B cell (primary cell): Measurements from ENCODE around the gene TEX50. TPM values are rescaled to one million over a fixed set of nuclear protein-coding genes. Genes with fewer than 3 reads are reported as not detected.
A peak's percentile ranks its signal among the peaks of the same experiment; 100 is the strongest.
"Not testable (repeated sequence)": the region's sequence is repeated elsewhere in the genome, so short reads cannot be mapped to it uniquely, and the experiment has no call there.

Source experiments
- ATAC-seq: fragments of 200-7000 bp; cut with Tn5 transposase; one replicate; pipeline ENCODE4 v1.10.0; 2021; ENCODE audit warnings: low read depth, mild to moderate bottlenecking, moderate number of reproducible peaks, moderate library complexity
- CTCF ChIA-PET: fragments of 350-600 bp; sonication (Branson Sonifier 250); formaldehyde crosslinking; loops from one replicate; lab custom pipeline; 2021; ENCODE audit warnings: antibody characterized with exemption, inconsistent platforms; lab: Charles Lee
- POLR2A ChIA-PET: fragments of 350-600 bp; sonication (Branson Sonifier 250); formaldehyde crosslinking; loops from one replicate; lab custom pipeline; 2021; ENCODE audit warnings: antibody characterized with exemption; lab: Charles Lee
- DNase-seq: peaks from one replicate; pipeline ENCODE4 v3.0.0; 2013
- H2AFZ ChIP-seq: 2 replicates; pipeline ENCODE4 v1.6.1; 2012; ENCODE audit warnings: mild to moderate bottlenecking, low read depth, low read length; ENCODE audit not compliant: insufficient read depth, poor library complexity, severe bottlenecking
- H3K27ac ChIP-seq, 2 donors: 1 replicate in 1 of 2; 2 replicates in 1 of 2; pipeline ENCODE4 v1.5.1; 2012 to 2013; ENCODE audit warnings: low read length in 2 of 2, mild to moderate bottlenecking in 2 of 2, moderate library complexity in 1 of 2
- H3K27me3 ChIP-seq, 4 experiments: fragments of 200-600 bp in 1 of 4; sonication (generic) in 1 of 4; replicated peaks in 1 of 4; 1 replicate in 2 of 4; 2 replicates in 2 of 4; pipeline versions ENCODE4 v1.6.1 to v1.7.0; 2013 to 2016; ENCODE audit warnings: low read length in 3 of 4, mild to moderate bottlenecking in 2 of 4, mixed read lengths in 1 of 4, moderate library complexity in 1 of 4; ENCODE audit not compliant: insufficient read depth in 4 of 4, control insufficient read depth in 3 of 4; ENCODE audit errors: control extremely low read depth in 1 of 4
- H3K36me3 ChIP-seq, 2 experiments: replicated peaks in 1 of 2; 1 replicate in 1 of 2; 2 replicates in 1 of 2; pipeline versions ENCODE4 v1.6.1 to v1.7.1; 2013; ENCODE audit warnings: low read length in 1 of 2; ENCODE audit not compliant: insufficient read depth in 2 of 2, control insufficient read depth in 1 of 2; ENCODE audit errors: control extremely low read depth in 1 of 2, extremely low read depth in 1 of 2
- H3K4me1 ChIP-seq, 2 donors: fragments of 200-600 bp in 1 of 2; sonication (generic) in 1 of 2; 1 replicate in 1 of 2; 2 replicates in 1 of 2; pipeline versions ENCODE4 v1.5.1 to v1.6.1; 2013 to 2017; ENCODE audit warnings: low read length in 2 of 2; ENCODE audit not compliant: control insufficient read depth in 2 of 2, insufficient read depth in 2 of 2
- H3K4me2 ChIP-seq: replicated peaks from 2 replicates; pipeline ENCODE3; 2012; ENCODE audit warnings: mild to moderate bottlenecking, low read depth, low read length; ENCODE audit not compliant: poor library complexity, severe bottlenecking
- H3K4me3 ChIP-seq, 5 experiments: fragments of 200-600 bp in 1 of 5; sonication (generic) in 1 of 5; 1 replicate in 3 of 5; 2 replicates in 2 of 5; pipeline versions ENCODE4 v1.5.1 to v1.7.0; 2011 to 2016; ENCODE audit warnings: low read length in 4 of 5, mild to moderate bottlenecking in 4 of 5, low read depth in 2 of 5, control low read depth in 1 of 5, moderate library complexity in 1 of 5; ENCODE audit not compliant: insufficient read depth in 1 of 5; ENCODE audit errors: control extremely low read depth in 1 of 5, extremely low read depth in 1 of 5
- H3K79me2 ChIP-seq: fragments of 200-600 bp; sonication (generic); one replicate; pipeline ENCODE4 v1.6.0; 2016; ENCODE audit warnings: low read length; ENCODE audit not compliant: control insufficient read depth, insufficient read depth
- H3K9ac ChIP-seq: fragments of 200-600 bp; sonication (generic); 2 replicates; pipeline ENCODE4 v1.6.1; 2017; ENCODE audit warnings: mild to moderate bottlenecking, low read length, moderate library complexity
- H3K9me3 ChIP-seq, 3 donors: one replicate each; pipeline versions ENCODE4 v1.6.1 to v1.7.1; 2013; ENCODE audit warnings: low read length in 2 of 3; ENCODE audit not compliant: control insufficient read depth in 2 of 3, insufficient read depth in 1 of 3; ENCODE audit errors: control extremely low read depth in 1 of 3
- H4K20me1 ChIP-seq: 2 replicates; pipeline ENCODE4 v1.6.0; 2012; ENCODE audit warnings: mild to moderate bottlenecking, low read length; ENCODE audit not compliant: insufficient read depth, control insufficient read depth, poor library complexity, severe bottlenecking
- H3K27ac Mint-ChIP-seq: one replicate; pipeline ENCODE4 v1.8.0; 2021; ENCODE audit warnings: mixed read lengths
- H3K27me3 Mint-ChIP-seq: one replicate; pipeline ENCODE4 v1.8.0; 2021; ENCODE audit warnings: mixed read lengths
- H3K4me1 Mint-ChIP-seq: one replicate; pipeline ENCODE4 v1.8.0; 2021; ENCODE audit warnings: mixed read lengths
- H3K4me3 Mint-ChIP-seq: one replicate; pipeline ENCODE4 v1.8.0; 2021; ENCODE audit warnings: mixed read lengths
- H3K9me3 Mint-ChIP-seq: one replicate; pipeline ENCODE4 v1.8.0; 2022; ENCODE audit warnings: mixed read lengths; ENCODE audit not compliant: insufficient read depth
- EZH2 ChIP-seq: IDR thresholded peaks from 2 replicates; pipeline ENCODE4 v1.6.1; 2012; ENCODE audit warnings: borderline replicate concordance, low read depth, mild to moderate bottlenecking, moderate library complexity, low read length; ENCODE audit not compliant: insufficient read depth, poor library complexity, severe bottlenecking
- WGBS: methylation state at CpG from one replicate; pipeline ENCODE4 v1.1.5; 2013; ENCODE audit warnings: missing lambda C conversion rate; ENCODE audit not compliant: insufficient coverage; 5-methylcytosine and 5-hydroxymethylcytosine counted together
- intact Hi-C: fragments of 100-400 bp; cut with micrococcal nuclease; formaldehyde crosslinking; loops from one replicate; pipeline ENCODE4 v1.10.0; 2022
- polyA plus RNA-seq: library from polyadenylated mRNA; depleted of rRNA; stranded (reverse); fragments of >200 nt; gene quantifications from 2 replicates; pipeline ENCODE4 v1.2.3, GENCODE V29; 2012
- total RNA-seq, 2 donors: library from RNA; stranded (reverse); fragments of 120-200 nt in 1 of 2; gene quantifications; 1 replicate in 1 of 2; 2 replicates in 1 of 2; pipeline versions ENCODE4 v1.2.3 to v1.2.4, GENCODE V29; 2013 to 2022
- TF ChIP-seq, protein P1 (sequence below): fragments of 200-600 bp; IDR thresholded peaks from one replicate; pipeline ENCODE4 v1.8.0; 2022; ENCODE audit warnings: antibody characterized with exemption, mild to moderate bottlenecking

Gene TEX50
- total and polyA plus RNA-seq, 2 donors (not counting 1 experiment from before 2014, with no cell fraction given): not detected

DNA sequence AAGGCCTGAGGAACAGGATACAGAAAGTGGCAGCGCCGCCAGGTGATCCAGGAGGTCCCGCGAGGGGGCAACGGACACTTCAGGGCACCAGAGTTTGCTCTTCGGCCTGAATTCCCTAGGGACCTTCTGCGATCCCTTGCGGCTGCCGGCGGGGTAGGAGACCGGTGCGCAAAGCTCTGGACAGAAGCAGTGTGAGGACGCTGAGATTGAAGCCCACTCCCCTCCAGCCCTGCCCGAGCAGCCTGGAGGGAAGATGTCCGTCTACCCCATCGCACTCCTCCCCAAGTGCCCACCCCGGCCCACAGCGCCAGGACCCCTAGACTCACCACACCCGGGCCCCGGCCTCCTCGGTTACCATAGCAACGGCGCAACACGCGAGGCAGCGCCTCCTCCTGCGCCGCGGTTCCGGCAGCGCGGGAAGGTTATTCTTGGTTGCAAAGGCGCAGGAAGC lies 34.4 kb downstream of the TEX50 start, which contains the start of gene ANKRD45:
Gene ANKRD45, minus strand, starts transcription at position 361 of the 451 bp plus-strand sequence. CDS start 10,433 bp downstream, outside the sequence.
- no peaks in the 10 kb centered on the region for H3K36me3 ChIP-seq
- intact Hi-C loops: no loop called here
- peaks cover 6 to 7% of the 10 kb centered on the region in 2 donors for H3K4me1 ChIP-seq
- no peaks in the 10 kb centered on the region for H4K20me1 ChIP-seq
- no peak within 1 kb of the TSS for H3K27ac Mint-ChIP-seq
- H3K4me2 ChIP-seq: peak within 1 kb of the TSS; percentile 49
- ChIA-PET CTCF (no interaction called here), POLR2A (no interaction called here)
- peak within 1 kb of the TSS; percentile 24 for H3K4me3 Mint-ChIP-seq
- H2AFZ ChIP-seq: no peak within 1 kb of the TSS
- peaks cover 0 to 23% (median 15%) of the 10 kb centered on the region in 4 experiments for H3K27me3 ChIP-seq
- H3K4me1 Mint-ChIP-seq: peaks cover 13% of the 10 kb centered on the region
- no peak within 1 kb of the TSS for H3K27ac ChIP-seq
- H3K9me3 Mint-ChIP-seq: no peaks in the 10 kb centered on the region
- ATAC-seq (no peak), DNase-seq (peak; percentile 3)
- H3K79me2 ChIP-seq: no peaks in the 10 kb centered on the region
- H3K9me3 ChIP-seq: no peaks in the 10 kb centered on the region
- no peak for TF ChIP-seq EZH2
- TF ChIP-seq, protein P1, sequence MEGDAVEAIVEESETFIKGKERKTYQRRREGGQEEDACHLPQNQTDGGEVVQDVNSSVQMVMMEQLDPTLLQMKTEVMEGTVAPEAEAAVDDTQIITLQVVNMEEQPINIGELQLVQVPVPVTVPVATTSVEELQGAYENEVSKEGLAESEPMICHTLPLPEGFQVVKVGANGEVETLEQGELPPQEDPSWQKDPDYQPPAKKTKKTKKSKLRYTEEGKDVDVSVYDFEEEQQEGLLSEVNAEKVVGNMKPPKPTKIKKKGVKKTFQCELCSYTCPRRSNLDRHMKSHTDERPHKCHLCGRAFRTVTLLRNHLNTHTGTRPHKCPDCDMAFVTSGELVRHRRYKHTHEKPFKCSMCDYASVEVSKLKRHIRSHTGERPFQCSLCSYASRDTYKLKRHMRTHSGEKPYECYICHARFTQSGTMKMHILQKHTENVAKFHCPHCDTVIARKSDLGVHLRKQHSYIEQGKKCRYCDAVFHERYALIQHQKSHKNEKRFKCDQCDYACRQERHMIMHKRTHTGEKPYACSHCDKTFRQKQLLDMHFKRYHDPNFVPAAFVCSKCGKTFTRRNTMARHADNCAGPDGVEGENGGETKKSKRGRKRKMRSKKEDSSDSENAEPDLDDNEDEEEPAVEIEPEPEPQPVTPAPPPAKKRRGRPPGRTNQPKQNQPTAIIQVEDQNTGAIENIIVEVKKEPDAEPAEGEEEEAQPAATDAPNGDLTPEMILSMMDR: no peak
- no peak within 1 kb of the TSS for H3K9ac ChIP-seq
- peaks cover 46% of the 10 kb centered on the region for H3K27me3 Mint-ChIP-seq
- 9% methylated on average over 21 of the region's 33 CpGs for WGBS
- H3K4me3 ChIP-seq: no peak within 1 kb of the TSS

DNA sequence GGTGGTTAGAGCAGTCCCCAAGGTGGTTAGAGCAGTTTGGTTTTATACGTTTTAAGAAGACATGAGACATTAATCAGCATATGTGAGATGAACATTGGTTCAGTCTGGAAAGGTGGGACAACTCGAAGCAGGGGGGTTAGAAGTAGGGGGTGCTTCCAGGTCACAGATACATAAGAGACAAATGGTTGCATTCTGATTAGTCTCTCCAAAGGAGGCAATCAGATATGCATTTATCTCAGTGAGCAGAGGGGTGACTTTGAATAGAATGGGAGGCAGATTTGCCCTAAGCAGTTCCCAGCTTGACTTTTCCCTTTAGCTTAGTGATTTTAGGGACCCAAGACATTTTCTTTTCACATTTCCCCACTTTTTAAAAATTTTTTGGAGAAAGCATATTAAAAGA lies 39.4 kb downstream of the TEX50 start:
- H3K4me1 ChIP-seq, H3K79me2 ChIP-seq, H3K9me3 Mint-ChIP-seq, H3K4me2 ChIP-seq, H3K9me3 ChIP-seq, DNase-seq, H3K4me3 ChIP-seq, ATAC-seq, H3K4me3 Mint-ChIP-seq, H4K20me1 ChIP-seq, CTCF ChIA-PET, POLR2A ChIA-PET, H3K4me1 Mint-ChIP-seq, H2AFZ ChIP-seq, H3K27ac ChIP-seq, H3K27ac Mint-ChIP-seq, H3K9ac ChIP-seq, H3K36me3 ChIP-seq, intact Hi-C loops: not testable (repeated sequence)
- H3K27me3 ChIP-seq: peaks cover 0 to 12% (median 10%) of the 10 kb centered on the region in 4 experiments
- peaks cover 35% of the 10 kb centered on the region for H3K27me3 Mint-ChIP-seq
- WGBS: 100% methylated on average over 2 of the region's 2 CpGs

DNA sequence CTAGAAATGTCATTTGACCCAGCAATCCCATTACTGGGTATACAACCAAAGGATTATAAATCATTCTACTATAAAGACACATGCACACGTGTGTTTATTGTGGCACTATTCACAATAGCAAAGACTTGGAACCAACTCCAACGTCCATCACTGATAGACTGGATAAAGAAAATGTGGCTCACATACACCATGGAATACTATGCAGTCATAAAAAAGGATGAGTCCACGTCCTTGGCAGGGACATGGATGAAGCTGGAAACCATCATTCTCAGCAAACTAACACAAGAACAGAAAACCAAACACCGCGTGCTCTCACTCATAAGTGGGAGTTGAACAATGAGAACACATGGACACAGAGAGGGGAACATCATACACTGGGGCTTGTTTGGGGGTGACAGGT lies 45.0 kb downstream of the TEX50 start:
- H3K4me2 ChIP-seq, intact Hi-C loops, H3K4me1 ChIP-seq, H3K79me2 ChIP-seq, H3K27ac ChIP-seq, POLR2A ChIA-PET, H3K36me3 ChIP-seq, H3K9me3 ChIP-seq, DNase-seq, H3K4me1 Mint-ChIP-seq, ATAC-seq, H2AFZ ChIP-seq, H3K9ac ChIP-seq, H4K20me1 ChIP-seq, H3K27ac Mint-ChIP-seq, H3K4me3 ChIP-seq, H3K4me3 Mint-ChIP-seq, CTCF ChIA-PET, H3K27me3 ChIP-seq: not testable (repeated sequence)
- Mint-ChIP-seq H3K27me3 (peaks cover 21% of the 10 kb centered on the region), H3K9me3 (peaks cover 11% of the 10 kb centered on the region)
- no CpG with 5 or more reads among the region's 5 CpGs for WGBS
